ELF-1 (cell line): Measurements from ENCODE around the gene SULF2.
A peak's percentile ranks its signal among the peaks of the same experiment; 100 is the strongest.

Experiments used
- DNase-seq: peaks from one replicate; pipeline ENCODE4 v3.0.0-alpha.2; 2016; ENCODE audit warnings: low read depth, low spot score

SULF2 gene

GRCh38 chr20:47686545-47686944 lies 98.7 kb downstream of the SULF2 start:
- DNase-seq, result peak; percentile 26

- no peak for DNase-seq
Observed at GRCh38 chr20:47684306-47685080, 100.8 kb downstream of the SULF2 start.

- DNase-seq, result no peak
Observed at GRCh38 chr20:47682916-47683315, 102.4 kb downstream of the SULF2 start.

GRCh38 chr20:47682028-47682783 lies 103.1 kb downstream of the SULF2 start:
- DNase-seq, result peak; percentile 25

GRCh38 chr20:47680804-47681529 lies 104.3 kb downstream of the SULF2 start:
- DNase-seq, result no peak

DNA sequence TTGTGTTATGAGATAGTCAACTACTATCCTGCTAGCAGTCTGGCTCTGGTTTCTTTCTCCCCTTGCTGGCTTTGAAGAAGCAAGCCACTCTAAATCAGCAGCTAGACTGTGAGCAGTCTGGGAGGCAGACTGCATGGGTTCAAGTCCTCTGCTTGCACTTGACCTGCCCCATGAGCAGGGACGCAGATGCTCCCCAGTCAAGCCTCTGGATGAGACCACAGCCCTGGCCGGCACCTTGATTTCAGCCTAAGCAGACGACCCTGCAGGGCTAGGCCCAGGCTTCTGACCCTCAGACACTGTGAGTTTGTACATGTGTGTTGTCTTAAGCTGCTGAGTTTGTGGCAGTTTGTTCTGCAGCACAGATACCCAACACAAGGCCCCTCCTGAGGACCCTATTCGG lies 105.8 kb downstream of the SULF2 start:
- DNase-seq, result no peak

DNA sequence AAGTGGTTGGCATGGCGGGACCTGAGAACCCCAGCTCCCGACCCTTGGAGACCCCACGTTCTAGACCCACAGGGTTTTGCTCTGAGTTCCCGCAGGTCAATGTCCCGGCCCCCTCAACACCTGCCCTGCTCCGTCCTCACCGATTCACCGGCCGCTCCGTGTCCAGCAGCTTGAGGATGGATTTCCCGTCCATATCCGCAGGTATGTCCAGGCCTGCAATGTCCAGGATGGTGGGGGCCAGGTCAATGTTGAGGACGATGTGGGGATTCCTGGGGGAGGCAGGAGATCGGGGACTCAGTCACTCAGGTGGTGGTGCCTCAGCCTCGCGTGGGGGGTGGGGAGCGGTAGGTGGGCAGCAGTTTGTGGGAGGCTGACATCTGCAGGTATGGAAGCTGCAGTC lies 106.7 kb downstream of the SULF2 start:
- DNase-seq, result no peak

GRCh38 chr20:47677635-47678453 lies 107.4 kb downstream of the SULF2 start:
- DNase-seq, result peak; percentile 92

DNA sequence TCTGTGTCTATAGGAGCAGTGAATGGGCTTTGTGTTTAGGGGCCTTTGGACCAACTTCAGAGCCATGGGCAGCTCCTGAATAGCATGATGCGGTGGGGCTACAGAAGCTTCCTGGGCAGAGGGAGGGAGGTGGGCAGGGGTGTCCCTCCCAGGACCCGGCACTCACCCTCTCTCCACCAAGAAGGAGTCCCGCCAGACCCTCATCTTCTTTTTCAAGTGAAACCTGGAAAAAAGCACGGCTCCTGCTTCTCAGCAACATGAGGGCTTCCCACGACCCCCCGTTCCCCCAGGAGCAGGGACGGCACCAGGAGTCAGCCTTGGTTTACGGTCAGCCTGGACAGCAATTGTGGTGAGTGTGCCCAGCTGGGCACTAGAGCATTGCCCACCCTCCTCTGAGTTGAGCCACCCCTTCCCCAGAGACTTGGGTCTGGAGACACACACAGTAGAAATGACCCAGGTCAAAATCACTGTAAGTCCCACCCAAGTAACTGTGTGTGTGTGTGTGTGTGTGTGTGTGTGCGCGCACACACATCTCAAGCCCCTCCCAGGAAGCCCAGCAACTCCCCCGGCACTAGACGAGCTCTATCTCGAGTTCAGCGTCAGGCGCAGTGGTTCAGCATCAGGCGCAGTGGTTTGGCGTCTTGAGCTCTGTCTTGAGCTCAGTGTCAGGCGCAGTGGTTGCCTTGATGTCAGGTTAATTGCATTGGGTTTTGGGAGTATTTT lies 108.2 kb downstream of the SULF2 start:
- no peak for DNase-seq

DNA sequence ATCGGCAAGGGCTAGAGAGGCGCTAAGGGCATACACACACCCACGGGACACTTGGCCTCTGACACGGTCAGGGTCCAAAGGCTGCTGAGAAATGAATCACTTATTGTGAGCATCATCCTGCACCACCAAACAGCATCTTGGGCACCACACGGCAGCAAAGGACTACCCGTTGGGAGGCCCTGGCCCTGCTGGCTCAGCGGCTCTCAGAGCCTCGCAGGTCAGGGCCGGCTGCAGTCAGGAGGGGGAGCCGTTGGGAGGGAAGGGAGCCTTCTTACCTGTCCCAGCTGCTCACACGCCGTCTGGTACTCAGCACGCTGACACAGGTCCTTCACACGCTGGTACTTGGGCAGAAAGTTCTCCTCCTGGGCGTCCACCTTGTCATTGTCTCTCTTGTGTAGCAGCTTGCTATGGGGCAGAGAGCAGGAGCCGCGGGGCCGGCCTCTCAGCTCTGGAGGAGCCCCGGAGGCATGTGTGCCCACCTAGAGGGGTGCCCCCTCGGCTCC lies 109.0 kb downstream of the SULF2 start:
- DNase-seq, result peak; percentile 39

DNA sequence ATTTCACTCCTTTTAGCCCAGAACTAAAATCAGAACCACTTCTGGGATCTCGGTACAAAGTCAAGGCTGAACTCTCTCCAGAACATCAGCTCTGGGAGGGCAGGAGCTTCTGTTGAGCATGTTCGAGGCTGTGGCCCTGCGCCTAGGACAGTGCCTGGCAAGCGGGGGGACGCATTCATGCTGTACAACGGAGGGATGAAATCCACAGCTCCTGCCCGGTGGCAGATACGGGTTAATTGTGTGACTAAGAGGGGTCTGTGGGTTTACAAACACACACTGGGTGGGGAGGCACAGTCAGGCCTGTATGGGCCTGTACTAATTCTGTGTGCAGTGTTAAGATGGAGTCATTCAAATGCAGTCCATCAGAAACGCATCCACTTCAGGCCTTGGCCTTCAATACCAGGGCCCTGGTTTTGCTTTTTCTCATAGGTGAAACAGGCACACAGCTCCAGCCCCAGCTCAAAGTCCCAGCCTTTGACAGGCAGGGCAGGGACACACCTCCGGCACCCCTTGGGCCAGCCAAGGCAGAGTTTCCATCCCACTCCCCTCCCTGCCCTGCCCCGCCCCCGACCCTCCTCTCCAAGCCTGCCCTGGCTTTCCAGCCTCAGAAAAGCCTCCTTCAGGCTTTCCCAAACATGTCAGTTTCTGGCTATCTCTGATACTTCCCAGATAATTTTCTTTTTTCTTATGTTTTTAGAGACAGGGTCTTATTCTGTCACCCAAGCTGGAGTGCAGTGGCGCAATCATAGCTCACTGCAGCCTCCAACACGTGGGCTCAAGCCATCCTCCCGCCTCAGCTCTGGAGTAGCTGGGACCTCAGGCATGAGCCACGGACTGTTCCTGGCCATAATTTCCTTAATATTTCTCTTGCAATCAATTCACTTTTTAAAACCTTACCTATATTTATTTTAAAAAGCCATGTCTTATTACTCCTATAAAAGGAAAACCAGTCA lies 109.8 kb downstream of the SULF2 start:
- no peak for DNase-seq

DNA sequence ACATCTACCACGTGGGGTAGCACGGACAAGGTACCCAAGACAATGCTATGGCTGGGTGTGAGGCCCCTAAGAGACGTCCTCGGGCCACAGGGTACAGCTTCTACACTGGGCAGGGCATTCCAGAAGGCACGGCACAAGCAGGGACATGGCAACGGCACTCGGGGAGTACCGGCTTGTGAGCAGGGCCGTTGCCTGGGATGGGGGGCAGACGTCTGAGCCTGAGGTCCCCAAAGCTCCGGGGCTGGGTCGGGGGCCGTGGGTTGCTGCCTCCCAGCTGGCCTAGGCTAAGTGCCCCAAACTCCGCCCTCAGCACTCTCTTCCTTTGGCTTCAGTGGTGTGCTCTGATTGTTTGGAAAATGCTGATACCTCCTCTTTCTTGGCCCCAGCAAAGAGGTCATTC lies 110.6 kb downstream of the SULF2 start:
- no peak for DNase-seq

DNA sequence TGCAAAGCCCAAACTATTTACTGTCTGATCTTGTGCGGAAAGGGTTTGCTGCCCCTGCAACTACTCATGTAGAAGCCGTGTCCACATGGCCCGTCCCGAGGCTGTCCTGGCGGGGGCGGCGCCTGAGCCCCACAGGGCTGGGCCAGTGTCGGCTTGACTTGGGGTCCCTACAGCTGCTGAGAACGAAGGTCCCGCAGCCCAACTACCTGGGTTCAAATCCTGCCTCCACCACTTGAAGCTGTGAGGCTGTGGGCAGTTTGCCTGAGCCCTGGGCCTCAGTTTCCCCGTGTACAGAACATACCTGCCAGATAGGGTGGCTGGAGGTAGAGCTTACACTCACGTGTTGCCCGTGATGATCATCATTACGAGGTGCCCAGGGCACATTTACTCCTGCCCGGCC lies 111.1 kb downstream of the SULF2 start:
- no peak for DNase-seq

DNA sequence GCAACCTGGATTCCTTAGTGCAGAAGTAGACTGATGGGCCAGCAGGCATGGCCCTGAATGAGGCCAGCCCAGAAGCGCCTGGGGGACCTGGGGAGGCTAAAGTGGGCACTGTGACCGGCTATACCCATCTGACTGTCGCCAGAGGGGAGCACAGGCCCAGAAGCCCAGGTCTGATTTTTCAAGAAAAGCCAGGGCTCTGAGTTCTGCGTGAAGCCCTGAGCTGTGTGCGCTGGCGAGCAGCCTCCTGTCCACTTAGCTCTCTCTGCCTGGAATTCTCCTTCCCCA lies 111.7 kb downstream of the SULF2 start:
- DNase-seq, result no peak

DNA sequence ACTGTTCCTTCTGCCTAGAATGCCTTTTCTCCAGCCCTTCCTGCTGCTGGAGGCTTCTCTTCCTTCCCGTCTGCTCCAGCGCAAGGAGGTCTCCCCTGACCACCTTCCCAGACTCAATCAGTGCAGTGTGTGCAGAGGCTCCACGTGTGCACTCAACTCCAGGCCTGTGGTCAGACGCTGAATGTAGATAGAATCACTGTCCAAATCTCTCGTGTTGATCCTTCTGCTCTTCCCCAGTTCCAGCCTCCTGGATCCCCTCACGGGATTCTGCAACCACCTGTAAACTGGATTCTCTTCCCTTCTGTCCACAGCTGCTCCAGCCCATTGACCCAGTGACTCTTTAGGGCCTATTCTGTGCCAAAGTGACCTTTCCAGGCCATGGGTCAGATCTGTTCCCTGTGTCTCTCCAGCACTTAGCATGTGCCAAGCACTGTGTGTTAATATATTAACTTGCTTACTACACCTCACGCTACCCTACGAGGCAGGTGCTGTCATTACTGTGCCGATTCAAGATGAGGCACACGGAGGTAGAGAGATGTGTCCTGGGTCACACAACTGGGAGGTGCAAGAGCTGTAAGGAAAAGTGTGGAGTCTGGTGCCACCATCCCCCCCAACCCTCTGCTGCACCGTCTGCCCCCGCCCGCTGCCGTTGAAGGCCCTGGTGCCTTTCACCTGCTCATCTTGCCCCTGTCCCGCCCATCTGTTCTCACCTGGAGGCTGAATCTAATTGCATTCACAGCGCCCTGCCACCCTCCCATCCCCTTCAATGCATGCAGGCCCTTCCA lies 112.2 kb downstream of the SULF2 start:
- DNase-seq, result no peak

DNA sequence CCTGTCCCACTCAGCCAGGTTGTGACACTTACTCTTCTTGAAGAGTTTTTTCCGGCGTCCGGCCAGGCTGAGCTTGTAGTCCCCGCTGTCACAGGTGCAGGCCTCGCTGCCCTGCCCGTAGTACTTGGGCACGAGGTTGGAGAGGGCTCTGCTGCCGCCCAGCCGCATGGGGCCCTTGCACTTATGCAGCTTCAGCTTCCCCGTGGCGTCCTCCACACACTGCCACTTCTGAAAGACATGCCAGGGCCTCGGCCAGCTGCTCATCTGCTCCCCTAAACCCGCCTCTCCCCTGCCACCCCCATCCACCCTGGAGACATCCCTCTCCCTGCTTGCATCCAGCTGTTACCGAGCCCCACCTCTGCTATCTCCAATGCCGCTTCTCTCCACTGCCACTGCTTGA lies 113.1 kb downstream of the SULF2 start:
- DNase-seq, result no peak

DNA sequence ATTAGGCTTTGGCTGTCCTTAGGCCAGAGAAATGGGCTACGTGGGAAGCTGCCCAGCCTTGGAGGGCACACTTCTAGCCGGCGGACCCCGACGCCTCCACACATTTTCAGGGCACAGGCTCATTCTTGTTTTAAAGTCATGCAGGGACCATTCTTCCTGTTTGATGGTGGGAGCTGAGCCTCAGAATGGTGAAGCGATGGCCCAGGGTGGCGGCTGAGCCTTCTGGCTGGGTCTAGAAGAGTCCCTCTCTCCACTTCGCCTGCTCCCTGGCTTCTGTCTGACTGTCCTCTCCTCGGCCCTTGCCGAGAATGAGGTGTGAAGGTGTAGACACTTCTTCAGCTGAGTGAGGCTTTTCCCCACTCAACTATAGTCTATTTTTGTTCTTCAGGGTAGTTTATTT lies 114.4 kb downstream of the SULF2 start:
- no peak for DNase-seq

DNA sequence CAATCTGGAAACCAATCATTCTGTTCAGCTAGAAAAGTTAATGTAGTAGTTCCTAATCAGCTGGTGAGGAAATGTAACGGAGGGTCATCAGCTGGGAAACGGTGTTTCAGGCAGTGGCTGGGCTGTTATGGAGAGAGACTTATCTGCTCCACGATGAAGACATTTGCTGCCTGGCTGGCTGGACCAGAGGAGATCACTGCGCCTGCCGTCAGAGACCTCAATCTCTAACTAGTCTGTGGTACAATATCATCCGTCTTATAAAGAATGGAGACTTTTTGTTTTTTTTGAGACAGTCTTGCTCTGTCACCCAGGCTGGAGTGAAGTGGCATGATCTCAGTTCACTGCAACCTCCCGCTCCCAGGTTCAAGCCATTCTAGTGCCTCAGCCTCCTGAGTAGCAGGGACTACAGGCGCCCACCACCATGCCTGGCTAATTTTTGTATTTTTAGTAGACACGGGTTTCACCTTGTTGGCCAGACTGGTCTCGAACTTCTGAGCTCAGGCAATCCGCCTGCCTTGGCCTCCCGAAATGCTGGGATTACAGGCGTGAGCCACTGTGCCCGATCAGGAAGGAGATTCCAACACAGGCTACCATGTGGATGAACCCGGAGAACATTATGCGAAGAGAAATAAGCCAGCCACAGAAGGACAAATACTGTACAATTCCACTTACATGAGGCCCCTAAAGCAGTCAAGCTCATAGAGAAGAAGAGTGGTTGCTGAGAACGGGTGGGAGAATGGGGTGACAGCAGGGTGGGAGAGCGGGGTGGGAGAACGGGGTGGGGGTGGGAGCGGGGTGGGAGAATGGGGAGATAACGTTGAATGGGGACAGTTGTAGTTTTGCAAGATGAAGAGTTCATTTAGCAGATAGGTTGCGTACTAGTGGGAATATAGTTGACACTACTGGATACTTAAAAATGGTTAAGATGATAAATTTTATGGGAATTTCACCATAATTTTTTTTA lies 115.1 kb downstream of the SULF2 start:
- no peak for DNase-seq
